Measurements from ENCODE around the gene RELA.

RELA gene

GRCh38 chr11:65611758-65612603 lies 50.7 kb downstream of the RELA start:
- DNase-seq: no peak

GRCh38 chr11:65611028-65611757 lies 51.5 kb downstream of the RELA start:
- no peak for DNase-seq

GRCh38 chr11:65610404-65610803 lies 52.3 kb downstream of the RELA start:
- no peak for DNase-seq

GRCh38 chr11:65609665-65610064 lies 53.1 kb downstream of the RELA start:
- no peak for DNase-seq

- DNase-seq: no peak
These were observed 53.5 kb downstream of the RELA start for GRCh38 chr11:65609229-65609628.

GRCh38 chr11:65607614-65608426 lies 54.9 kb downstream of the RELA start:
- no peak for DNase-seq

GRCh38 chr11:65606876-65607613 lies 55.7 kb downstream of the RELA start:
- no peak for DNase-seq

GRCh38 chr11:65604258-65604657 lies 58.5 kb downstream of the RELA start:
- DNase-seq: no peak
